Suprapubic skin (tissue), 4 donors: ENCODE measurements around the gene TBXAS1. TPM values are rescaled to one million over a fixed set of nuclear protein-coding genes. Genes with fewer than 3 reads are reported as not detected.

ENCODE experiments used
- DNase-seq, 2 donors: peaks; one replicate each; pipeline ENCODE4 v3.0.0-alpha.2; 2019; ENCODE audit warnings: low spot score in 2 of 2
- H3K27ac ChIP-seq: fragments of 200-600 bp; sonication (generic); one replicate; pipeline ENCODE4 v1.5.1; 2019
- H3K27me3 ChIP-seq: fragments of 200-600 bp; sonication (generic); one replicate; pipeline ENCODE4 v1.5.1; 2019
- H3K36me3 ChIP-seq: fragments of 200-600 bp; sonication (generic); one replicate; pipeline ENCODE4 v1.5.1; 2019
- H3K4me1 ChIP-seq: fragments of 200-600 bp; sonication (generic); one replicate; pipeline ENCODE4 v1.5.1; 2019
- H3K4me3 ChIP-seq: fragments of 200-600 bp; sonication (generic); one replicate; pipeline ENCODE4 v1.5.1; 2019; ENCODE audit warnings: mild to moderate bottlenecking
- H3K9me3 ChIP-seq: fragments of 200-600 bp; sonication (generic); one replicate; pipeline ENCODE4 v1.5.1; 2019
- EP300 ChIP-seq: sonication (generic); formaldehyde crosslinking; IDR thresholded peaks from one replicate; pipeline ENCODE4 v1.6.1; 2017; ENCODE audit warnings: antibody characterized with exemption
- POLR2A ChIP-seq, 2 donors: fragments of 450-650 bp; IDR thresholded peaks; one replicate each; pipeline ENCODE4 v1.6.1; 2017; ENCODE audit warnings: antibody characterized with exemption in 2 of 2, mild to moderate bottlenecking in 2 of 2, moderate library complexity in 2 of 2
- POLR2AphosphoS5 ChIP-seq, 3 donors: sonication (generic); formaldehyde crosslinking; IDR thresholded peaks; one replicate each; pipeline ENCODE4 v1.6.1; 2017; ENCODE audit warnings: antibody characterized with exemption in 3 of 3
- WGBS: methylation state at CpG from one replicate; pipeline ENCODE4 v1.1.5; 2018; 5-methylcytosine and 5-hydroxymethylcytosine counted together
- total RNA-seq, 4 donors: library from RNA; depleted of rRNA; stranded (reverse); fragments of >200 nt; gene quantifications; one replicate each; pipeline ENCODE4 v1.1.0, GENCODE V29; 2016
- TF ChIP-seq, protein P1 (sequence below), 2 donors: fragments of 200-600 bp in 1 of 2; fragments of 450-650 bp in 1 of 2; sonication (generic) in 1 of 2; IDR thresholded peaks; one replicate each; pipeline ENCODE4 v1.5.1; 2016 to 2019; ENCODE audit warnings: antibody characterized with exemption in 2 of 2, mild to moderate bottlenecking in 1 of 2, moderate library complexity in 1 of 2

Gene TBXAS1
- total RNA-seq, 4 donors from 2014 or later: 1.4 to 2.4 (median 2.1) TPM

DNA sequence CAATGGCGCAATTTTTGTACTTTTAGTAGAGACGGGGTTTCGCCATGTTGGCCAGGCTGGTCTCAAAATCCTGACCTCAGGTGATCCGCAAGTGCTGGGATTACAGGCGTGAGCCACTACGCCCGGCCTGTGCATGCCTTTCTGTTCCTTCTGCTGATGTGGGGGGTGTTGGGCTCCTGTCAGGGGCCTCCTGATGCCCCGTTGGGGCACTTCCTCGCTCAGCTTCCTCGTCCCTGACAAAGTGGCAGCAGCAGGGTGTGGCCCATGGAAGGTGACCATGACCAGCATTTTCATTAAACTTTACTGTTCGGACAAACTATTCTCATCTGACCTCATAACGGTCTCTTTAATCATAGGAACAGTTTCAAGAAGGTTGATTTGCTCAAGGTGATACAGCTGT lies 69.4 kb downstream of the TBXAS1 start:
- WGBS: 94% methylated on average over 10 of the region's 12 CpGs
- no peak for DNase-seq
- Histone ChIP-seq H3K36me3 (no peaks in the 10 kb centered on the region), H3K27me3 (peaks cover 3% of the 10 kb centered on the region), H3K4me1 (no peaks in the 10 kb centered on the region), H3K4me3 (no peak overlapping the region), H3K9me3 (peaks cover 3% of the 10 kb centered on the region), H3K27ac (no peak overlapping the region)
- no peak for TF ChIP-seq EP300
- TF ChIP-seq, protein P1, sequence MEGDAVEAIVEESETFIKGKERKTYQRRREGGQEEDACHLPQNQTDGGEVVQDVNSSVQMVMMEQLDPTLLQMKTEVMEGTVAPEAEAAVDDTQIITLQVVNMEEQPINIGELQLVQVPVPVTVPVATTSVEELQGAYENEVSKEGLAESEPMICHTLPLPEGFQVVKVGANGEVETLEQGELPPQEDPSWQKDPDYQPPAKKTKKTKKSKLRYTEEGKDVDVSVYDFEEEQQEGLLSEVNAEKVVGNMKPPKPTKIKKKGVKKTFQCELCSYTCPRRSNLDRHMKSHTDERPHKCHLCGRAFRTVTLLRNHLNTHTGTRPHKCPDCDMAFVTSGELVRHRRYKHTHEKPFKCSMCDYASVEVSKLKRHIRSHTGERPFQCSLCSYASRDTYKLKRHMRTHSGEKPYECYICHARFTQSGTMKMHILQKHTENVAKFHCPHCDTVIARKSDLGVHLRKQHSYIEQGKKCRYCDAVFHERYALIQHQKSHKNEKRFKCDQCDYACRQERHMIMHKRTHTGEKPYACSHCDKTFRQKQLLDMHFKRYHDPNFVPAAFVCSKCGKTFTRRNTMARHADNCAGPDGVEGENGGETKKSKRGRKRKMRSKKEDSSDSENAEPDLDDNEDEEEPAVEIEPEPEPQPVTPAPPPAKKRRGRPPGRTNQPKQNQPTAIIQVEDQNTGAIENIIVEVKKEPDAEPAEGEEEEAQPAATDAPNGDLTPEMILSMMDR (IDR thresholded peaks at IDR 0.05): no peak
- TF ChIP-seq POLR2A (IDR thresholded peaks at IDR 0.05): no peak
- no peak for TF ChIP-seq POLR2AphosphoS5 (IDR thresholded peaks at IDR 0.05)

DNA sequence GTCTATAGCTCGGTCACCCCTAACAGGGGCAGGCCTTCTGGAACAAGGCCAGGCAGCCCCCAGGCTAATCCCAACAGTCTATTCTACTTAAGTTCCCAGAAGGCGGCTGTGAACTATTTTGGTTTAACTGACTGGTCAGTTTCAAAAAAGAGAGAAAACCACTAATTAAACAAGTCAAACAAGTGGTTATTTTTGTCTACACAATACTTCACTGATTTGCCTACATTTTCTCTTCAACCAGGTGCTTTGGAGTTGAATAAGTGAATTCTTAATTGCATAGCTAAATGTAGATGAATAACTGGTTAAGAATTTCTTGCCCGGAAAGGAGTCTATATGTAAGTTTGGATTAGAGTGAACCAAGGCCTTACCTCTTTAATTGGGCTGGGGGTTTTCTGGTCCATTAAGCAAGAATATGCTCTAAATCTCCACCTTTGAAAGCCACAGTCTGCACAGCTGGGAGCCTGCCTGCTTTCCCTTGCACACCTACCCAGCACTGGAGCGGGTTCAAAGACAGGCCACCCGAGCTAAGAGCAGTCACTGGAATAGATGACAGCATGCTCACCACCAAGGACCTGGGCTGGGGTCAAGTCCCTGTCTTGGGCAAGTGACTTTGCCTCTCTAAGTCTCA lies 70.4 kb downstream of the TBXAS1 start:
- Histone ChIP-seq H3K36me3 (no peaks in the 10 kb centered on the region), H3K27me3 (peaks cover 3% of the 10 kb centered on the region), H3K27ac (no peak overlapping the region), H3K4me1 (no peaks in the 10 kb centered on the region), H3K4me3 (no peak overlapping the region), H3K9me3 (peaks cover 3% of the 10 kb centered on the region)
- DNase-seq: no peak
- TF ChIP-seq POLR2AphosphoS5 (IDR thresholded peaks at IDR 0.05) (no peak), EP300 (no peak), POLR2A (IDR thresholded peaks at IDR 0.05) (no peak)
- TF ChIP-seq, protein P1 (IDR thresholded peaks at IDR 0.05): no peak
- 91% methylated on average over 5 of the region's 5 CpGs for WGBS

DNA sequence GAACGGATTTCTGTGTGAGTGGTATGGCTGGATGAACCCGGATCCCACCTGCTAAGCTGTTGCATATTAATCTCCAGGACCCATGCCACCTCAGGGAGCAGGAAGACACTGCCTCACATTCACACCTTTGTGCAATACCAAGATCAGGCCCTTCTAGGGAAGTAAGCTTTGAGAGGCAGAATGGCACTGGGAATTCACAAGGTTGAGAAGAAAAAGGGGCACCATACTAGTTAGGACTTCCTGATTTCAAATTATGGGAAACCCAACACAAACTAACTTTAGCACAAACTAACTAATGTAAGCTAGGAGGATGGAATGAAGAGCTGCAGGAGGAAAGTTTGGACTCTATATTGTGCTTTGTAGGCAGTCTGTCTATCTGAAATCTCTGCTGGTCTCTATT lies 71.3 kb downstream of the TBXAS1 start:
- Histone ChIP-seq H3K4me3 (no peak overlapping the region), H3K9me3 (peaks cover 3% of the 10 kb centered on the region), H3K27me3 (peaks cover under 1% of the 10 kb centered on the region), H3K4me1 (no peaks in the 10 kb centered on the region), H3K36me3 (no peaks in the 10 kb centered on the region), H3K27ac (no peak overlapping the region)
- DNase-seq: no peak
- TF ChIP-seq EP300 (no peak), POLR2A (IDR thresholded peaks at IDR 0.05) (no peak), POLR2AphosphoS5 (IDR thresholded peaks at IDR 0.05) (no peak)
- TF ChIP-seq, protein P1 (IDR thresholded peaks at IDR 0.05): no peak
- 92% methylated on average over 2 of the region's 2 CpGs for WGBS

DNA sequence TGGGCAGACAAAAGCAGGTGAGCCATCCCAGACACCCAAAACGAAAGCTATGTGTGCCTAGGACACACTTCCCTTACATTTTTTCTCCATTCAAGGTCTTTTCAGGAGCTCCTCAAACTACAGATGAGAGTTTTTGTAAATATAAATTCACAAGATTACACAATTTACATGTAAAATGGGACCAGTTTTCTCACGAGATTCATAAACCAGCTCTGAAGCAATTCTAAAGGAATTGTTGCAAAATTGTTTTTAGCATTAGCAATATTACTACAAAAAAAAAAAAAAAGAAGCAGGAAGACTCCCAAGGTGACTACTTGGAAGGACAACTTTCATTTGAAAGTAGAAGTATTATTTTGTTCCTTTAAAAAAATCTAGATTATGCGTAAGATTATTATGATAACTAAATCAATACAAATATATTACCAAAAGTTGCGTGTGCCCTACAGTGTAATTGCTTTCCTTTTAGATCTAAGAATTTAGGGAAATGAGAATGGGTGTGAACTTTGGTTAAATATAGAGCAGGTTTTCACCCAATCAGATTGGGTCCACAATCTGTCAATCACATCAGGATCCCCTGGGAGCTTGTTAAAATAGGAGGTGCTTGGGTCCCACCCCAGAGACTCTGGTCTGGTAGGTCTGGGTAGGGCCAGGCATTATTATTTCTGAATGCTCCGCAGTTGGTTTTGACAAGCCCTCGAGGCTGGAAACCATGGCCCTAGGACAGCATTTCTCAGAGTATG lies 72.2 kb downstream of the TBXAS1 start:
- no peaks in the 10 kb centered on the region for H3K36me3 ChIP-seq
- 74% methylated on average over 6 of the region's 6 CpGs for WGBS
- no peak overlapping the region for H3K4me3 ChIP-seq
- no peak for DNase-seq
- H3K9me3 ChIP-seq: peaks cover 3% of the 10 kb centered on the region
- H3K27me3 ChIP-seq: no peaks in the 10 kb centered on the region
- H3K4me1 ChIP-seq: no peaks in the 10 kb centered on the region
- TF ChIP-seq POLR2AphosphoS5 (IDR thresholded peaks at IDR 0.05) (no peak), POLR2A (IDR thresholded peaks at IDR 0.05) (no peak), EP300 (no peak)
- TF ChIP-seq, protein P1 (IDR thresholded peaks at IDR 0.05): no peak
- H3K27ac ChIP-seq: no peak overlapping the region

DNA sequence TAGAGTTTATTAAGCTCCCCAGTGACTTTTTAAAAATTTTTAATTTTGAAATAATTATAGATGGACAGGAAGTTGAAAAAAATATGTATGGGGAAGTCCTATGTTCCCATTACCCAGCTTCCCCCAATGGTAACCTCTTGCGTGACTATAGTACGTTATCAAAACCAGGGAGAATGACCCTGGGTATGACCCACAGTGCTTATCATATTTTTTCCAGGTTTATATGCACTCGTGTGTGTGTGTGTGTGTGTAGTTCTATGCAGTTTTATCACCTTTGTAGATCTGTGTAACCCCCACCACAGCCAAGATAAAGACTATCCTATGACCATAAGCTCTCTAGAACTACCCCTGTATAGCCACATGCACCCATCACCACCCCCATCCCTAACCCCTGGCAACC lies 72.8 kb downstream of the TBXAS1 start:
- no peak for DNase-seq
- Histone ChIP-seq H3K36me3 (no peaks in the 10 kb centered on the region), H3K4me1 (no peaks in the 10 kb centered on the region), H3K27me3 (no peaks in the 10 kb centered on the region), H3K9me3 (peaks cover 6% of the 10 kb centered on the region), H3K4me3 (no peak overlapping the region), H3K27ac (no peak overlapping the region)
- TF ChIP-seq, protein P1 (IDR thresholded peaks at IDR 0.05): no peak
- TF ChIP-seq POLR2AphosphoS5 (IDR thresholded peaks at IDR 0.05): no peak
- no peak for TF ChIP-seq EP300
- TF ChIP-seq POLR2A (IDR thresholded peaks at IDR 0.05): no peak
- 84% methylated on average over 3 of the region's 3 CpGs for WGBS
